WERI-Rb-1 (cell line): ENCODE results near the gene MACROH2A2.

Source experiments
- DNase-seq: peaks from one replicate; pipeline ENCODE4 v3.0.0-alpha.2; 2020
- H3K27ac ChIP-seq: fragments of 250-450 bp; sonication (Bioruptor Pico); 2 replicates; pipeline ENCODE4 v1.5.1; 2020; ENCODE audit warnings: mild to moderate bottlenecking, moderate library complexity
- H3K27me3 ChIP-seq: fragments of 250-450 bp; sonication (Bioruptor Pico); 2 replicates; pipeline ENCODE4 v1.5.1; 2021; ENCODE audit warnings: mild to moderate bottlenecking, low read depth, moderate library complexity; ENCODE audit not compliant: insufficient read depth, severe bottlenecking
- H3K36me3 ChIP-seq: fragments of 250-450 bp; sonication (Bioruptor Pico); 2 replicates; pipeline ENCODE4 v1.5.1; 2020; ENCODE audit warnings: mild to moderate bottlenecking, moderate library complexity
- H3K4me3 ChIP-seq: 2 replicates; pipeline ENCODE4 v1.5.1; 2011; ENCODE audit warnings: low read depth, mild to moderate bottlenecking, control low read depth, low read length
- H3K9me3 ChIP-seq: fragments of 250-450 bp; sonication (Bioruptor Pico); 2 replicates; pipeline ENCODE4 v1.5.1; 2021; ENCODE audit warnings: mild to moderate bottlenecking, moderate library complexity; ENCODE audit not compliant: severe bottlenecking
- TF ChIP-seq, protein P1 (sequence below): IDR thresholded peaks from 2 replicates; pipeline ENCODE4 v1.5.1; 2011; ENCODE audit warnings: low read depth, mild to moderate bottlenecking, control low read depth, inconsistent platforms, low read length

Gene MACROH2A2

DNA sequence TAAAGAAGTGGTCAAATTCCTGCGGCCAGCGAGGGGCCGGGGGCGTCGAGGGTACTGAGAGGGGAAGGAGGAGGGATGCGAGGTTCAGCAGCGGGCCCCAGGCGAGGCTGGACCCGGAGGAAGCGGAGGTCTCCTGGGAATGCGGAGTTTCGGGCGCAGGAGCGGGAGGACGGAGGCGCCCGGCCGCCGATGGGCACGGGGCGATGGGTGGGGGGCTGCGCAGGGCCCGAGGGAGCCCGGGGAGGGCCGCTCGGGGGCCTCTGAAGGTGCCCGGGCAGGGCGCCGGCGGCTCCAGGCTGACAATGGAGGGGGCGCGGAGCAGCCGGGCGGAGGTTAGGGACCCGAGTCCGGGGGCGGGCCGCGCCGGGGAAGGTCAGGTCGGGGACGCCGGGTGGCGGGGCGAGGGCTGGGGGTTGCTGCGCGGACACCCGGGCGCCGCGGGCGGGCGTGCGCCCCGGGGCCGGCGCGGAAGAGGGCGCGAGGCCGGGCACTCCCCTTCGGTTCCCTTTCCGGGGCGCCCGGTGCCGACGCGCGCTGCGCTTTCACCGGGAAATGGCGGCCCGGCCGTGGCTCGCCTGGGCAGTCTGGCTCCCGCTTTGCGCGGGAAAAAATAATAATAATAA is 683 bp downstream of the MACROH2A2 start:
- H3K27ac ChIP-seq, result peak overlapping the region; percentile 92
- peaks cover 3% of the 10 kb centered on the region; the same call in 1 of the 2 replicates for H3K36me3 ChIP-seq
- TF ChIP-seq, protein P1, sequence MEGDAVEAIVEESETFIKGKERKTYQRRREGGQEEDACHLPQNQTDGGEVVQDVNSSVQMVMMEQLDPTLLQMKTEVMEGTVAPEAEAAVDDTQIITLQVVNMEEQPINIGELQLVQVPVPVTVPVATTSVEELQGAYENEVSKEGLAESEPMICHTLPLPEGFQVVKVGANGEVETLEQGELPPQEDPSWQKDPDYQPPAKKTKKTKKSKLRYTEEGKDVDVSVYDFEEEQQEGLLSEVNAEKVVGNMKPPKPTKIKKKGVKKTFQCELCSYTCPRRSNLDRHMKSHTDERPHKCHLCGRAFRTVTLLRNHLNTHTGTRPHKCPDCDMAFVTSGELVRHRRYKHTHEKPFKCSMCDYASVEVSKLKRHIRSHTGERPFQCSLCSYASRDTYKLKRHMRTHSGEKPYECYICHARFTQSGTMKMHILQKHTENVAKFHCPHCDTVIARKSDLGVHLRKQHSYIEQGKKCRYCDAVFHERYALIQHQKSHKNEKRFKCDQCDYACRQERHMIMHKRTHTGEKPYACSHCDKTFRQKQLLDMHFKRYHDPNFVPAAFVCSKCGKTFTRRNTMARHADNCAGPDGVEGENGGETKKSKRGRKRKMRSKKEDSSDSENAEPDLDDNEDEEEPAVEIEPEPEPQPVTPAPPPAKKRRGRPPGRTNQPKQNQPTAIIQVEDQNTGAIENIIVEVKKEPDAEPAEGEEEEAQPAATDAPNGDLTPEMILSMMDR, result no peak
- peak; percentile 43 for DNase-seq
- H3K4me3 ChIP-seq, result peak overlapping the region; percentile 98
- H3K9me3 ChIP-seq, result no peaks in the 10 kb centered on the region
- no peaks in the 10 kb centered on the region for H3K27me3 ChIP-seq

DNA sequence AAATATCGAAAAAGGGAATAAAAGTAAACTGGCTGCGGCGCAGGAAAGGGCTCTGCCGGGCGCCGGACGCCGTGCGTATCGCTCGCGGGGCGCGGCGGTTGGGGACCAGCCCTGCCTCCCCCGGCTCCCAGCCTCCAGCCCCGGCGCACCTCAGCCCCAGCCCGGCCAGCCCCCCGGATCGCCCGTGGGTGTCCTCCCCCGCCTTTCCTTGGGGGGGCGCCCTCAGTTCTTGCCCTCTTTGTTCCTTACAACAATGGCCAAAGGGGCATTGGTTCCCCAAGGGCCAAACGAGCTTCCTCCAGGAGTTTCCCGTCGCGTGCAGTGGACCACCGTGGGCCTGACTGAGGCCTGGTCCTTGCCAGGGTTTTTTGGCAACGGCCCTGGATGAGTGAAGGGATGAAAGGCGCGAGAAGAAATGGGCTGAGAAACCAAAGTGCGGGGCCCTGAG is 1.2 kb downstream of the MACROH2A2 start:
- H3K27me3 ChIP-seq, result no peaks in the 10 kb centered on the region
- peak overlapping the region; percentile 98 for H3K4me3 ChIP-seq
- H3K36me3 ChIP-seq, result peaks cover 3% of the 10 kb centered on the region; the same call in 1 of the 2 replicates
- DNase-seq, result peak; percentile 34
- H3K27ac ChIP-seq, result peak overlapping the region; percentile 92; the same call in 1 of the 2 replicates
- TF ChIP-seq, protein P1, result peak; percentile 33; the same call in 1 of the 2 replicates
- H3K9me3 ChIP-seq, result no peaks in the 10 kb centered on the region

DNA sequence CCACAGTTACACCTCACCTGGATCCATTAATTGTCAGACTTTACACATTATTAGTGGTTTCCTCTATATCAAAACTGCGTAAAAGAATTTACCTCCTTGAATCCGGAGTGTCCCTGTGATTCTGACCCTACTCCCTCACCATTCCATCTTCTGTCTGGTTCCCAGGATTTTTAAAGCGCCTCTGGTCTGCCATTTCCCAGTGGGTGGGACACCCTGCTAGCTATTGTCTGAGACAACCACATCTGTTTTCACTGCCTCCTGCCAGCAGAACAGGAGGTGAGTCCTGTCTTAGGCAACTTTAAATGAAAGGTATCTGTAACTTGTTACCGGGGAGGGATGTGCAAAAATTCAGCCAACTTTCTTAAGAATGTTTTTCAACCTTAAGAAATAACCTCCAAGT is 2.3 kb downstream of the MACROH2A2 start:
- H3K27me3 ChIP-seq, result no peaks in the 10 kb centered on the region
- no peak for DNase-seq

DNA sequence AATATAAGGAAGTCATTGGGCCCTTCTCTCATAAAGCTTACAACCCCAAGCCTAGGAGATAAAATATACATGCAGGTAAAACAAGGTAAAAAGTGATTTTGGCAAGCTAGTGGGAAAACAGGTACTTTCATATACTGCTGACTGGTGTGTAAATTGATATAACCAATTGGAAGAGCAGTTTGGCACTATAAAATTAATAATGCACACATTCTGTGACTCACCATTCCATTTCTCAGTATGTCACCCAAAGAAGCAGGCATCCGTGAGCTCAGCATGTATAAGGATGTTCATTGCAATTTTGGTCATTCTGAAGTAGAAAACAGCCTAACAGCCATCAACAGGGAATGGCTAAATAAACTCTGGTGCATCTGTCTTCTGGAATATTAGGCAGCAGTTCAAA is 2.9 kb downstream of the MACROH2A2 start:
- TF ChIP-seq, protein P1, result no peak
- Histone ChIP-seq H3K9me3 (no peaks in the 10 kb centered on the region), H3K27me3 (no peaks in the 10 kb centered on the region), H3K4me3 (no peak overlapping the region), H3K36me3 (peaks cover 3% of the 10 kb centered on the region; the same call in 1 of the 2 replicates), H3K27ac (no peak overlapping the region)
- DNase-seq, result no peak

More for the DNA sequence above, 2.3 kb downstream of the MACROH2A2 start:
- Histone ChIP-seq H3K4me3 (no peak overlapping the region), H3K36me3 (peaks cover 3% of the 10 kb centered on the region; the same call in 1 of the 2 replicates), H3K9me3 (no peaks in the 10 kb centered on the region), H3K27ac (no peak overlapping the region)
- TF ChIP-seq, protein P1, result no peak

DNA sequence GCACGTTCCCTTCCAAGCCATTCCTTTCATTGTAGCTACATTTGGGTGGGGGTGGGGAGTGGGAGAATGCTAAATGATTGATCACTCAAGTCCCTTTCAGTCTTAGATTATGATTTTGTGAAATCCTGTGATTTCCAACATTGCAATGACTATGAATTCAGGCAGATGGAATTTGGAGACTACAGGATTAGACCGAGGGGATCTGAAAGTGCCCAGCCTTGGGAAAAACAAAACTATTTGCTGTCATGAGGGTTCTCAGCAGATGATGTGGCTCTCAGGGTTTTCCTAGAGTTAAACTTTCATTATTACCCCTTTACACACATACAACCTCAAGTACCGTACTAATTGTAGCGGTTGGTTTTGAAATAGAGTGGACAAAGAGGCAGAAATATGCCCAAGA is 4.7 kb downstream of the MACROH2A2 start:
- Histone ChIP-seq H3K36me3 (peaks cover 3% of the 10 kb centered on the region; the same call in 1 of the 2 replicates), H3K9me3 (no peaks in the 10 kb centered on the region), H3K27ac (no peak overlapping the region), H3K27me3 (no peaks in the 10 kb centered on the region), H3K4me3 (no peak overlapping the region)
- TF ChIP-seq, protein P1, result no peak
- DNase-seq, result no peak
